K562 (cell line): ENCODE measurements around the gene PCK2. TPM values are rescaled to one million over a fixed set of nuclear protein-coding genes. Genes with fewer than 3 reads are reported as not detected.

ENCODE experiments used
- ATF3 ChIP-seq, 2 experiments: fragments of 450-650 bp in 1 of 2; sonication (generic) in 1 of 2; formaldehyde crosslinking in 1 of 2; IDR thresholded peaks in 1 of 2; conservative IDR thresholded peaks in 1 of 2; 2 replicates each; pipeline versions ENCODE4 v1.6.1 to v1.8.1; 2016 to 2023; ENCODE audit warnings: mild to moderate bottlenecking in 2 of 2, moderate library complexity in 2 of 2, inconsistent platforms in 1 of 2, missing genetic modification reagents in 1 of 2
- ATF7 ChIP-seq: fragments of 450-650 bp; IDR thresholded peaks from 2 replicates; pipeline ENCODE4 v1.7.1; 2014; ENCODE audit warnings: mild to moderate bottlenecking, moderate library complexity
- GMEB1 ChIP-seq: fragments of 250-450 bp; sonication (Bioruptor Pico); IDR thresholded peaks from 2 replicates; pipeline ENCODE4 v1.4.0; 2020; ENCODE audit warnings: mild to moderate bottlenecking
- HNRNPK ChIP-seq: fragments of 200-400 bp; formaldehyde crosslinking; IDR thresholded peaks from one replicate; pipeline ENCODE4 v1.6.1; 2018; ENCODE audit warnings: mild to moderate bottlenecking, low read depth, low read length; ENCODE audit not compliant: poor library complexity, severe bottlenecking
- IRF1 ChIP-seq: sonication (generic); formaldehyde crosslinking; IDR thresholded peaks from 2 replicates; pipeline ENCODE4 v1.8.0; 2022; ENCODE audit warnings: missing genetic modification reagents, mild to moderate bottlenecking, borderline replicate concordance
- KDM5B ChIP-seq: fragments of 200-600 bp; sonication (generic); IDR thresholded peaks from 2 replicates; pipeline ENCODE4 v1.6.1; 2012; ENCODE audit warnings: low read depth, mild to moderate bottlenecking, moderate library complexity, low read length, control low read depth, inconsistent platforms; ENCODE audit not compliant: insufficient replicate concordance
- MXI1 ChIP-seq: IDR thresholded peaks from 2 replicates; pipeline ENCODE4 v1.6.1; 2011; ENCODE audit warnings: low read depth, mild to moderate bottlenecking, improper control_type of control experiment, low read length
- NELFE ChIP-seq: IDR thresholded peaks from 2 replicates; pipeline ENCODE4 v1.6.1; 2011; ENCODE audit warnings: mild to moderate bottlenecking; ENCODE audit not compliant: insufficient read depth, insufficient read length
- NFRKB ChIP-seq: fragments of 450-650 bp; IDR thresholded peaks from 2 replicates; pipeline ENCODE4 v1.6.1; 2016; ENCODE audit warnings: low read depth
- PHB ChIP-seq: fragments of 250-450 bp; sonication (Bioruptor Pico); IDR thresholded peaks from 2 replicates; pipeline ENCODE4 v1.5.0; 2021
- PHB2 ChIP-seq: fragments of 450-650 bp; IDR thresholded peaks from 2 replicates; pipeline ENCODE4 v1.6.1; 2017; ENCODE audit warnings: low read depth
- PHF20 ChIP-seq: fragments of 450-650 bp; IDR thresholded peaks from 2 replicates; pipeline ENCODE4 v1.6.1; 2018; ENCODE audit not compliant: partially characterized antibody
- PHTF2 ChIP-seq: fragments of 250-450 bp; sonication (Bioruptor Pico); IDR thresholded peaks from 2 replicates; pipeline ENCODE4 v1.5.0; 2021; ENCODE audit warnings: mild to moderate bottlenecking
- RCOR1 ChIP-seq, 2 experiments: IDR thresholded peaks; 2 replicates each; pipeline ENCODE4 v1.6.1; 2012; ENCODE audit warnings: low read depth in 2 of 2, low read length in 2 of 2, borderline replicate concordance in 1 of 2, improper control_type of control experiment in 1 of 2
- RFX1 ChIP-seq: fragments of 450-650 bp; IDR thresholded peaks from 2 replicates; pipeline ENCODE4 v1.6.1; 2016; ENCODE audit warnings: mild to moderate bottlenecking, moderate library complexity
- RUNX1 ChIP-seq: sonication (generic); IDR thresholded peaks from 2 replicates; pipeline ENCODE4 v1.6.1; 2016; ENCODE audit warnings: antibody characterized with exemption, low read depth
- SNRNP70 ChIP-seq: fragments of 200-400 bp; formaldehyde crosslinking; optimal IDR thresholded peaks from 2 replicates; pipeline ENCODE3; 2017; ENCODE audit warnings: low read depth, low read length
- U2AF2 ChIP-seq: fragments of 200-400 bp; formaldehyde crosslinking; optimal IDR thresholded peaks from 2 replicates; pipeline ENCODE3; 2017; ENCODE audit warnings: low read depth, mild to moderate bottlenecking, low read length
- ZBED1 ChIP-seq: IDR thresholded peaks from 2 replicates; pipeline ENCODE4 v1.6.1; 2014
- ZMIZ1 ChIP-seq, 2 experiments: fragments of 150-350 bp in 1 of 2; IDR thresholded peaks; 2 replicates each; pipeline ENCODE4 v1.6.1; 2012 to 2016; ENCODE audit warnings: low read depth in 2 of 2, low read length in 2 of 2, mild to moderate bottlenecking in 1 of 2, moderate library complexity in 1 of 2
- ZNF384 ChIP-seq: IDR thresholded peaks from 2 replicates; pipeline ENCODE4 v1.6.1; 2012; ENCODE audit warnings: low read depth, low read length, improper control_type of control experiment
- ZNF707 ChIP-seq: fragments of 250-450 bp; sonication (Bioruptor Pico); conservative IDR thresholded peaks from 2 replicates; pipeline ENCODE4 v1.8.0; 2022; ENCODE audit warnings: inconsistent platforms, mild to moderate bottlenecking, moderate library complexity
- polyA plus RNA-seq, 8 experiments: library from polyadenylated mRNA; depleted of rRNA in 4 of 8; stranded (reverse) in 5 of 8; unstranded in 3 of 8; fragments of >200 nt; fragmentation: Nextera tagmentation in 2 of 8; fragmentation: Illumina TruSeq in 1 of 8; extraction: Ambion mirVana in 2 of 8; extraction: Trizol in 1 of 8; gene quantifications; 2 replicates each; pipeline versions ENCODE4 v1.2.1 to v1.2.3, GENCODE V29; 2011 to 2014; ENCODE audit warnings: inconsistent platforms in 1 of 8, missing spikeins in 1 of 8
- total RNA-seq, 7 experiments: library from RNA; depleted of rRNA in 6 of 7; stranded (reverse); fragments of >200 nt in 6 of 7; fragmentation: Illumina TruSeq in 2 of 7; extraction: Trizol in 2 of 7; gene quantifications; 2 replicates each; pipeline versions ENCODE4 v1.2.1 to v1.2.3, GENCODE V29; 2011 to 2021; ENCODE audit warnings: low replicate concordance in 1 of 7

Gene PCK2
- total and polyA plus RNA-seq, 9 of the 15 experiments (the other 6 are each of a cell fraction or from before 2014, with no cell fraction given), result 3.3 to 60.9 (median 30.4) TPM

GRCh38 chr14:24114532-24115421 is 20.7 kb downstream of the PCK2 start, which contains the start of the genes DCAF11 and NRL (continued):
- no peak for TF ChIP-seq PHTF2 (CRISPR knock-in tag)
- TF ChIP-seq IRF1 (CRISPR knock-in tag), result no peak
- TF ChIP-seq PHB2, result no peak
- TF ChIP-seq ATF3 (IDR thresholded peaks at IDR 0.05), result peak; percentile 34; the same call in 1 of the 2 replicates
- no peak for TF ChIP-seq ATF3 (CRISPR knock-in tag; conservative IDR thresholded peaks at IDR 0.05)
- TF ChIP-seq ATF7, result peak; percentile 79
- no peak for TF ChIP-seq NELFE
- peak; percentile 64 for TF ChIP-seq GMEB1 (CRISPR knock-in tag)
- no peak for TF ChIP-seq PHF20
- TF ChIP-seq ZNF707 (CRISPR knock-in tag), result no peak
- TF ChIP-seq ZMIZ1 (IDR thresholded peaks at IDR 0.05; ENCODE audit: low read depth in 2 of 2, low read length in 2 of 2), result no peak
- no peak for TF ChIP-seq NFRKB
- TF ChIP-seq KDM5B, result no peak
- no peak for TF ChIP-seq SNRNP70
- TF ChIP-seq HNRNPK, result no peak
- no peak for TF ChIP-seq RUNX1
- no peak for TF ChIP-seq RFX1
- peak; percentile 83; the same call in 1 of the 2 replicates for TF ChIP-seq MXI1
- TF ChIP-seq ZNF384, result no peak
- no peak for TF ChIP-seq PHB (CRISPR knock-in tag)
- no peak for TF ChIP-seq U2AF2
- no peak for TF ChIP-seq RCOR1 (IDR thresholded peaks at IDR 0.05; ENCODE audit: borderline replicate concordance in 1 of 2, low read depth in 2 of 2, low read length in 2 of 2)
- no peak for TF ChIP-seq ZBED1
